ENCODE data around the gene CLDN8.

Gene CLDN8

DNA sequence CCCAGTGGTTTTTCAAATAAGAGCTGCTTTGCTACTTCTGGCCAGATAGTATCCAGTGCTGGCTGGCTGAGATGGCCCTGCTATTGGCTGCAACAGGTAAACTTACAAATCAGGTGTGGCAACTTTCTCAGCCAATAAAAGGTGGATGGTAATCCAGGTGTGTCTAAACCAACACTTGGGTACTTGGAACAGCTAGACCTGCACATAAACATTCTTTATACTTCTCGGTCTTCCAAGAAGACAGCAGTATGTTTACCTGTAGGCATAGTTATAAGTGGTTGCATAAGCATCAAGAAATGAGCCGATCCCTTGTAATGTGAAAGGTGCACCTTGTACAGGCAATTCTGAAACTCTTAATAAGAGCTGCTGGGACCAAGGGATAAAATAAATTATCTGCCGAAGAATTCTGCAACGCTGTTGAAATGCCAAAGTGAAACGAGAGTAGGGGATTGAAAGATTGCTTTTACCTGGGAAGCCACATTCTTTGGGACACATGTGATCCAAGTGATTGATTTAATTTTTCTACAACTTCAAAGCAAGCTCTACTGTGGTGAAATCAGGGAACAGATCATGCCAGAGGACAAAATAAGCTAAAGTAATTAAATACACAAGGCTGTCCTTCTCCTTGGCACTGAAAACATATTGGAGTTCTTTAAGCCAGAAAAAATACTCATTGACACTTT lies at the start of gene CLDN8:
Gene CLDN8, minus strand, starts transcription at position 57 of the 683 bp plus-strand sequence. CDS start 172 bp downstream, outside the sequence.
- no peak for DNase-seq

DNA sequence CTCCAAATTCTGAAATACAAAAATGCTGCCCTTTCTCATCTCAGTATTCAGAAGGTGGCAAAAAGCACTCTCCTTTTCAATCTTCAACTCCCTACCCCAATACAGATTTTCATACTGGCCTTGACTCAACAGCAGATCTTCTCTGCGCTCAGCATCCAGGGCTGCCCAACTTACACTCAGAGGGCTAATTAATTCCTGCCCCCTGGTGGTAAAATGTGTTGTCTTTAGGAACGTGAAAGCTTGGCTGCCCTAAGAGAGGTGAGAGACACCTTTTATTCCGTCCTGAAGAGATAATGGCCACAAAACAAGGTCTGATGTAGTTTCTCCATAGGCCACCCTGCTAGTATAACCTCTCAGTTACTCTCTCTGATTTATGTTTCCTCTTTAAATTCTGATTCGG lies 41.9 kb upstream of the CLDN8 start:
- no peak for DNase-seq

- no peak for DNase-seq
These were observed 40.2 kb upstream of the CLDN8 start for GRCh38 chr21:30256100-30256499.

DNA sequence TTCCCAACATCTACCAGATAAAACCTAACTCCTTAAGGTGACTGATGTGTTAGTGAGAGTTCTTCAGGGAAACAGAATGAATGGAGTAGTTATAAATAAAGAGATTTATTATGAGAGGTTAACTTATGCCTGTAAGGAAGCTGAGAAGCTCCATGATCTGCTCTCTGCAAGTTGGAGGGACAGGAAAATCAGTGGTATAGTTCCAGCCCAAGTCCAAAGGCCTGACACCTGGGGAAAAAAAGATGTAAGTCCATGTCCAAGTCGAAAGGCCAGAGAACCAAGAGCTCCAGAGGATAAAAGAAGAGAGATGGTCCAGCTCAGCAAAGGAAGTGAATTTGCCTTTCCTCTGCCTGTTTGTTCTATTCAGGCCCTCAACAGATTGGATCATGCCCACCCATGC lies 39.8 kb upstream of the CLDN8 start:
- DNase-seq: no peak

DNA sequence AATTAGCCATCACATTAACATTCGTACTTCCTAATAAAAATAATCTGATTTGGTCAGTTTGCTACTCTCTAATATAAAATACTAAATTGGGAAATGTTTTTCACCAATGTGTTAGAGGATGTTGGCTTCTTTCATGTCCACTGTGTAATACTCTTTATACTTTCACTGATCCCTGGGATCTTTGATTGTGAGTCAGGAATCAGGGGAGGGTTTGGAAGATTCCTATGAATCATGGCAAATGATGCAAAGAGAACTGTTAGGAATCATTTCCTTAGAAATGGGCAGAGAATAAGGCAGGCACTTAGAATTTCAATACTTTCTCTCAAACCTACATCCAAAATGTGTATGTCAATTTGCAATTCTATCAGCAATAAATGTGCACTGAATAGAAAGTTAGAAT lies 35.9 kb upstream of the CLDN8 start:
- DNase-seq: no peak

GRCh38 chr21:30249936-30250335 lies 34.0 kb upstream of the CLDN8 start:
- no peak for DNase-seq

GRCh38 chr21:30248844-30249243 lies 32.9 kb upstream of the CLDN8 start:
- DNase-seq: no peak

GRCh38 chr21:30245061-30245460 lies 29.2 kb upstream of the CLDN8 start:
- DNase-seq: no peak

- DNase-seq: no peak
These were observed 27.8 kb upstream of the CLDN8 start for GRCh38 chr21:30243691-30244090.

- no peak for DNase-seq
These were observed 24.8 kb upstream of the CLDN8 start for GRCh38 chr21:30240661-30241060.

DNA sequence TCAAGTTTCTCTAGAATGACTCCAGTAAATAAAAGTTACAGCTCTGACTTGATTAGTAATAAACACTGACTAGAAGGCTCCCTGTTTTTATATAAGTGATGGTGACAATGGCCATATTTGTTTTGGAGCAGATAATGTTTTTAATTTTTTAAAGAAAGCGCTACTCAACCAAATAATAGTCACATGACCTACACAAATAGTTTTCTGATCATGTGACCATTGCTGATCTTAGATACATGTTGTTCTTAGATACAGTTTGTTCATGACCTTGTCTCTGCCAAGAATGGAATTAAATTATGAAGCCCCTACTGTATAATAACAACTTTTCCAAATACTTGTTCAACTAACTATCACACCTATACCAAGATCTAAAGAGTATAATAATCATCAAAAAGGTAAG lies 22.3 kb upstream of the CLDN8 start:
- no peak for DNase-seq

- no peak for DNase-seq
These were observed 18.7 kb upstream of the CLDN8 start for GRCh38 chr21:30234643-30235042.

GRCh38 chr21:30234050-30234449 lies 18.2 kb upstream of the CLDN8 start:
- no peak for DNase-seq

DNA sequence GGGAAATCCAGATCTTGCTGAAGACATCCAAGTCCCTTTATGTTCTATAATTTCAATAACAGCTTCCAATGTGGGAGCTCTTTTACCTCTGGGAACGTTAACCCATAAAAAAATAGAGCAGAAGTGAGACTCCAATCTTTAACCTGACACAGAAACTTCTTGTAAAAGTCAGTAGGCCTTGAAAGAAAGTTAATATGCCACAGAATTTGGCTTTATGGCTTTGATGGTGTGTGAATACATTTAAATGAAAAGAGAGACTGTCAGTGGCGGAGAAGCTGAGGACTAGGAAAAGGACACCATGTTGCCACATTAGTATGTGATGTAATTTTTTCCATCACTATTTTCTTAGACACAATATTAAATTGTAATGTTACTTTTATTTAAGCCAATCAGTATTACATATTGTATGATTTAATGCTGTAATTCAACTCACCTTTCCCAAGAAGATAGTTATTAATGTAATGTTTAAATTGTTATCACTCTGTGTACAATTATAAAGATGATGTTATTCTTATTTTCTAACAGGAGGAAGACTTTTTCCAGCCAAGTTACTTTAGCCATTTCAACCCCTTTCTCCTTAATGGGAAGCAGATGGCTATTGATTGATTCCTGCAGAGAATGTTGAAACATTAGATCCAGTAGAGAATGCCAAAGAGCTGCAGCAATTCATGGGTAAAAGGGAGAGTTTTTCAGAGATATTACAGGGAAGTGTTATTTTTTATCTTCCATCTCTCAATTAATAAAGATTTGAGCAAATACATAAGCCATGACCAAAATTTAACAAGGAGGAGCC lies 17.5 kb upstream of the CLDN8 start:
- DNase-seq: no peak

DNA sequence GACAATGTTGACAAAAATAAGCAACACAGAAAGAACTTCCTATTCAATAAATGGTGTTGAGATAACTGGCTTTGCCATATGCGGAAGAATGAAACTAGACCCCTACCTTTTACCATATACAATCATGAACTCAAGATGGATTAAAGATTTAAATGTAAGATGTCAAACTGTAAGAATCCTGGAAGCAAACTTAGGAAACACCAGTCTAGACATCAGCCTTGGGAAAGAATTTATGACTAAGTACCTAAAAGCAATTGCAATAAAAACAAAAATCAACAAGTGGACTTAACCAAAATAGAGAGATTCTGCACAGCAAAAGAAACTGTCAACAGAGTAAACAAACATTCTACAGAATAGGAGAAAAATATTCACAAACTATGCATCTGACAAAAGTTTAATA lies 16.1 kb upstream of the CLDN8 start:
- no peak for DNase-seq

DNA sequence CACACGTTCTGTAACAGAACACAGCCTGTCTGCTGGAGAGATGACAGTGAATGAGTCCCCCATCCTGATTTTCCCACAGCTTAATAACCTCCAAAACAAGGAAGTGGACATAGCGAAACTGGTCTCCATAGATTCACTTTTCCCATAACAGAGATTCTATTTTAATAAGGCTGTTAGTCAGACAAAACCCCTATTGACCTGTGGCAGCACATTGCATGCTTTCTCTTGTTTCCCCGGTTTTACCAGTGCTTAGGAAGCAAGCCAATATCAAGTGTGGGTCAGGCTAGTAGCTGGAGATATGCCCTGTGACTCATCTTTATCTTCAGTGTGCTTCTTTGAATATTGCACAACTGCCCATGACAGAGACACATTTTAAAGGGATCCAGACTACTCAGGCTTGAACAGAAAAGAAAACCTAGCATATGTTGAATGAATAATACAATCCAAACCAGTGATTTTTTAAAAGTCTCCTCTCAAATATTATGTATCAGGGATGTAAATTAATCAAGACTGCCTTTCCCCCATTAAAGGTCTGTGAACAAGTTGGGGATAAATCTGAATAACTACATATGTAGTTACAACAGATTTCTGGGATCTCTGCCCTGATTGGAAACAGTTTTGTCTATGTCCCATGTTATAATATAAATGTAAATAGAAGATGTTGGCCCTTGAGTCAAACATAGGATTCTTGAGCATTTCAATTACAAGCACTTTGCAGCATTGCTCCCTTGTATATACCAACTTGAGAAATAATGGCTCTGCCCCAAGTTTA lies 11.9 kb upstream of the CLDN8 start:
- no peak for DNase-seq

- DNase-seq: no peak
These were observed 11.2 kb upstream of the CLDN8 start for GRCh38 chr21:30227128-30227527.

DNA sequence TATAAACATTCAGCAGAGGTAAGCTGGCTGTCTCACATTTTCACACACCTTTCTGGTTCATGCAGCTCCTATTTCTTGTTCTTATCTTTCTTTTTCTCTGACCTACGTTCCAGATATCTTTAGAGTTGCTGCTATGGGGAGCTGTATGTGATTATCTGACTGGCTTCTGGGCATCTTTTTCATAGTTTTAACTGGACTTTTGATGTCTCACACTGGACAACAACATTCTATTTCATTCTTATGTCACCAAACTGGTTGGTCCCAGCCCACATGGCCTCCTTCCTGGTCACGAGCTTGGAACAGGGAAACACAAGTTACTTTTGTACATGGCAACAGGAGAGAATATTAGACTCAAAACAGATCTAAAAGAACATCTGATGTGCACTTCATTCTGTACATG lies 7.7 kb upstream of the CLDN8 start:
- DNase-seq: no peak

- no peak for DNase-seq
These were observed 6.8 kb upstream of the CLDN8 start for GRCh38 chr21:30222724-30223123.

DNA sequence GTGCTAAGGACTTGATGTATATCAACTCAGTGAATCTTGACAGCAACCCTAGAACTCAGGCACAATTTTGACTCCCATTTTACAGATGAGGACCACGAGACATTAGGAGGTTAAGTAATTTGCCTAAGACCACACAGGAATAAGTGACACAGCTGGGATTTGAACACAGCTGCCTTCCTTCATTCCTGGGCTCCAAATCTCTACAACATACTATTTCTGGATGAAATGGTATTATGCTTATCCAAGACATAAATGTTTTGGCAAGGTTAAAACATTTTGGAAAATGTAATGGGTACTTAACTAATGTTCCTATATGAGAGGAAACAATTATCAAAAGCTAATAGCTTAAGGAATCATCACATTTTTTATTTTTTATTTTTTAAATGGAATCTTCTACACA lies 4.8 kb downstream of the CLDN8 start:
- DNase-seq: no peak

- no peak for DNase-seq
These were observed 6.3 kb downstream of the CLDN8 start for GRCh38 chr21:30209601-30210000.

- no peak for DNase-seq
These were observed 8.7 kb downstream of the CLDN8 start for GRCh38 chr21:30207252-30207579.

GRCh38 chr21:30206551-30207251 lies 9.2 kb downstream of the CLDN8 start:
- DNase-seq: no peak
